Mesothelial cell of epicardium (in vitro differentiated cells): ENCODE results near the gene MVB12B. TPM values are rescaled to one million over a fixed set of nuclear protein-coding genes. Genes with fewer than 3 reads are reported as not detected.

ENCODE experiments used
- DNase-seq, 2 experiments: peaks; one replicate each; pipeline ENCODE4 v3.0.0; 2021; ENCODE audit warnings: low spot score in 2 of 2; ENCODE audit not compliant: unreplicated experiment in 2 of 2
- H3K27ac Mint-ChIP-seq: 2 replicates; pipeline ENCODE4 v1.8.0; 2021; ENCODE audit warnings: mixed read lengths
- H3K27me3 Mint-ChIP-seq: 2 replicates; pipeline ENCODE4 v1.8.0; 2021; ENCODE audit warnings: low read depth, mixed read lengths
- H3K36me3 Mint-ChIP-seq: 2 replicates; pipeline ENCODE4 v1.8.0; 2021; ENCODE audit warnings: mixed read lengths
- H3K4me1 Mint-ChIP-seq: 2 replicates; pipeline ENCODE4 v1.8.0; 2021; ENCODE audit warnings: mixed read lengths
- H3K4me3 Mint-ChIP-seq: 2 replicates; pipeline ENCODE4 v1.8.0; 2021; ENCODE audit warnings: mild to moderate bottlenecking, moderate library complexity, mixed read lengths
- H3K9me3 Mint-ChIP-seq: 2 replicates; pipeline ENCODE4 v1.8.0; 2021; ENCODE audit warnings: mixed read lengths
- CTCF ChIP-seq: fragments of 200-600 bp; sonication (generic); IDR thresholded peaks from one replicate; pipeline ENCODE4 v1.5.0; 2021; ENCODE audit warnings: antibody characterized with exemption; ENCODE audit not compliant: unreplicated experiment
- total RNA-seq: library from RNA; stranded (reverse); gene quantifications from 3 replicates; pipeline ENCODE4 v1.2.1, GENCODE V29; 2021

The MVB12B gene
- total RNA-seq, 1 donor from 2014 or later: 43.7 TPM

GRCh38 chr9:126508928-126509327 is 182.3 kb downstream of the MVB12B start:
- TF ChIP-seq CTCF: no peak
- no peaks in the 10 kb centered on the region for H3K9me3 Mint-ChIP-seq
- no peak overlapping the region for H3K27ac Mint-ChIP-seq
- peaks cover 15% of the 10 kb centered on the region for H3K4me1 Mint-ChIP-seq
- H3K36me3 Mint-ChIP-seq: no peaks in the 10 kb centered on the region
- H3K4me3 Mint-ChIP-seq: no peak overlapping the region
- DNase-seq: no peak
- H3K27me3 Mint-ChIP-seq: peaks cover 9% of the 10 kb centered on the region

GRCh38 chr9:126509718-126510117 is 183.1 kb downstream of the MVB12B start:
- no peak overlapping the region for H3K27ac Mint-ChIP-seq
- peaks cover 15% of the 10 kb centered on the region for H3K4me1 Mint-ChIP-seq
- no peak overlapping the region for H3K4me3 Mint-ChIP-seq
- TF ChIP-seq CTCF: no peak
- peaks cover 9% of the 10 kb centered on the region for H3K27me3 Mint-ChIP-seq
- H3K36me3 Mint-ChIP-seq: no peaks in the 10 kb centered on the region
- DNase-seq: no peak
- H3K9me3 Mint-ChIP-seq: no peaks in the 10 kb centered on the region

GRCh38 chr9:126510564-126510963 is 183.9 kb downstream of the MVB12B start:
- Mint-ChIP-seq H3K9me3 (no peaks in the 10 kb centered on the region), H3K4me1 (peaks cover 21% of the 10 kb centered on the region), H3K27me3 (peaks cover 13% of the 10 kb centered on the region), H3K36me3 (no peaks in the 10 kb centered on the region), H3K27ac (no peak overlapping the region), H3K4me3 (no peak overlapping the region)
- DNase-seq: no peak
- no peak for TF ChIP-seq CTCF

GRCh38 chr9:126511411-126511810 is 184.8 kb downstream of the MVB12B start:
- no peak for TF ChIP-seq CTCF
- Mint-ChIP-seq H3K27ac (peak overlapping the region; percentile 11), H3K4me3 (no peak overlapping the region), H3K4me1 (peaks cover 26% of the 10 kb centered on the region), H3K36me3 (no peaks in the 10 kb centered on the region), H3K27me3 (peaks cover 15% of the 10 kb centered on the region), H3K9me3 (no peaks in the 10 kb centered on the region)
- DNase-seq: no peak

GRCh38 chr9:126513159-126514036 is 186.8 kb downstream of the MVB12B start:
- Mint-ChIP-seq H3K9me3 (no peaks in the 10 kb centered on the region), H3K4me1 (peaks cover 45% of the 10 kb centered on the region), H3K27ac (no peak overlapping the region), H3K27me3 (peaks cover 26% of the 10 kb centered on the region), H3K4me3 (no peak overlapping the region), H3K36me3 (no peaks in the 10 kb centered on the region)
- no peak for TF ChIP-seq CTCF
- no peak for DNase-seq
